Measurements from ENCODE around the gene TREML2. TPM values are rescaled to one million over a fixed set of nuclear protein-coding genes. Genes with fewer than 3 reads are reported as not detected.

TREML2 gene
- total and polyA plus RNA-seq, 3 donors from 2014 or later = 1.1 to 5.8 (median 1.8) TPM

DNA sequence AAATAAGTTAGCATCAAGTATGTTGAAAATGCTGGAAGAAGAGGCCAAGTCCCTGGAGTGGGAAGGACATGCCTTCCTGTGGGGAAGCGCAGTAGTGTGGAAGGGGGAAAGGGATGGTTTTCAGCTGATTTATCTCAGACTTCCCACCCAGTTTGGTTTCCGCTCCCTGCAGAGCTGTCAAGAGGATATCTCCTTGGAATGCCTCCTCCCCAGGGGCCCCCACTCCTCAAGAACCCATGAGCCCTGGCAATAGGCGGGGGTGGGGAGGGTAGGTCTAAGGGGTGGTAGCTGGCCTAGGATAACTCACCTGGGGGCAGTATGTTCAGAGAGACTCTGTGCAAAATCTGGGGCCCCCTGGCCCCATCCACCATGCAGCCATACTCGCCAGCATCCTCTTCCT lies 47.5 kb downstream of the TREML2 start:
- H3K36me3 ChIP-seq (ENCODE audit: low read depth, missing control alignments) = no peaks in the 10 kb centered on the region
- TF ChIP-seq POLR2A (IDR thresholded peaks at IDR 0.05) (no peak), CTCF (IDR thresholded peaks at IDR 0.05) (no peak)
- no peaks in the 10 kb centered on the region for H3K9me3 ChIP-seq
- H3K27me3 ChIP-seq = no peaks in the 10 kb centered on the region
- H3K4me1 ChIP-seq = no peaks in the 10 kb centered on the region
- H3K27ac ChIP-seq = no peak overlapping the region
- WGBS, 2 donors = 87 to 92% methylated on average over 2 to 4 of the region's 4 CpGs
- no peak overlapping the region for H3K4me3 ChIP-seq
- intact Hi-C loops (cut with DNase I; ENCODE audit: low total_unique reads) = no loop called here
- DNase-seq = no peak

DNA sequence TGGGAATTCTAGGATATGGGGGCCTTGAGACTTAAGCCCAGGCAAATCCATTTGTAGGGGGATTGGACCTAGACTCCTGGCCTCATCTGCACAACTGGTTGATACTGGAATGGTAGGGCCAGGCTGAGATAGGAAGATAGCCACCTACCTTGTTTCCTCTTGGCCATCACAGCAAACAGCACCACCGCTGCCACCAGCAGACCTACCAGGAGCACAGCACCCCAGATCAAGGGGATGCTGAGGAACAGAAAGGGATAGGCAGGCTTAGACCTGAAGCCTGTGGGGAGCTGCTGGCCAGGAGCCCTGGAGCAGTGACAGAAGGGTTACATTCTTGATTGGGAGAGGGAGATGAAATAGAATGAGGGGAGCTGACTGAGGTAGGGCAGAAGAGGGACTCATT lies 50.3 kb downstream of the TREML2 start:
- Histone ChIP-seq H3K27me3 (no peaks in the 10 kb centered on the region), H3K27ac (no peak overlapping the region), H3K9me3 (no peaks in the 10 kb centered on the region), H3K4me3 (no peak overlapping the region), H3K36me3 (ENCODE audit: low read depth, missing control alignments) (no peaks in the 10 kb centered on the region), H3K4me1 (no peaks in the 10 kb centered on the region)
- WGBS, 2 donors = 92 to 100% methylated on average over 1 of the region's 1 CpG
- intact Hi-C loops (cut with DNase I; ENCODE audit: low total_unique reads) = no loop called here
- no peak for TF ChIP-seq POLR2A (IDR thresholded peaks at IDR 0.05)
- no peak for TF ChIP-seq CTCF (IDR thresholded peaks at IDR 0.05)
- no peak for DNase-seq

GRCh38 chr6:41147917-41148316 lies 53.0 kb downstream of the TREML2 start:
- H3K27ac ChIP-seq = no peak overlapping the region
- 88 to 97% methylated on average over 1 of the region's 1 CpG for WGBS, 2 donors
- H3K4me1 ChIP-seq = no peaks in the 10 kb centered on the region
- no peaks in the 10 kb centered on the region for H3K36me3 ChIP-seq (ENCODE audit: low read depth, missing control alignments)
- no peaks in the 10 kb centered on the region for H3K9me3 ChIP-seq
- no peaks in the 10 kb centered on the region for H3K27me3 ChIP-seq
- intact Hi-C loops (cut with DNase I; ENCODE audit: low total_unique reads) = no loop called here
- no peak overlapping the region for H3K4me3 ChIP-seq
- DNase-seq = no peak
- no peak for TF ChIP-seq POLR2A (IDR thresholded peaks at IDR 0.05)
- TF ChIP-seq CTCF (IDR thresholded peaks at IDR 0.05) = no peak

Small RNA genes lying within 50 kb of the gene (small RNA-seq; reads per million reads assigned to genes)
- gene AL391903.2 (0 reads per million in 2 donors), gene RNA5SP207 (0.55 to 0.57 reads per million in 2 donors)

Other genes starting within 250 kb of the TREML2 start
- 1 to 10 TPM; 2.0 to 3.2 TPM for gene UNC5CL, start 161.9 kb downstream of the TREML2 start, total RNA-seq
- gene UNC5CL, start 161.9 kb downstream of the TREML2 start, polyA plus RNA-seq (ENCODE audit: insufficient read depth, low read depth, low replicate concordance) = 3.1 TPM
- gene TSPO2, start 158.7 kb downstream of the TREML2 start, total RNA-seq = not detected
- not detected for gene TSPO2, start 158.7 kb downstream of the TREML2 start, polyA plus RNA-seq (ENCODE audit: insufficient read depth, low read depth, low replicate concordance)
- 1 to 10 TPM in 1 of 2 donors, under 1 TPM in 1; 0.87 to 1.2 TPM for gene APOBEC2, start 147.9 kb downstream of the TREML2 start, total RNA-seq
- 8.5 TPM for gene APOBEC2, start 147.9 kb downstream of the TREML2 start, polyA plus RNA-seq (ENCODE audit: insufficient read depth, low read depth, low replicate concordance)
- 10 to 100 TPM; 47.6 to 55.8 TPM for gene OARD1, start 128.8 kb downstream of the TREML2 start, total RNA-seq
- gene OARD1, start 128.8 kb downstream of the TREML2 start, polyA plus RNA-seq (ENCODE audit: insufficient read depth, low read depth, low replicate concordance) = 90.8 TPM
- gene NFYA, start 128.2 kb downstream of the TREML2 start, total RNA-seq = 10 to 100 TPM; 70.6 to 82.0 TPM
- gene NFYA, start 128.2 kb downstream of the TREML2 start, polyA plus RNA-seq (ENCODE audit: insufficient read depth, low read depth, low replicate concordance) = 87.7 TPM
- gene TREML1, start 46.8 kb downstream of the TREML2 start, total RNA-seq = not detected
- gene TREML1, start 46.8 kb downstream of the TREML2 start, polyA plus RNA-seq (ENCODE audit: insufficient read depth, low read depth, low replicate concordance) = not detected
- 1 to 10 TPM in 1 of 2 donors, under 1 TPM in 1; 0.63 to 2.2 TPM for gene TREM2, start 38.0 kb downstream of the TREML2 start, total RNA-seq
- 2.8 TPM for gene TREM2, start 38.0 kb downstream of the TREML2 start, polyA plus RNA-seq (ENCODE audit: insufficient read depth, low read depth, low replicate concordance)
- gene TREML4, start 27.2 kb upstream of the TREML2 start, total RNA-seq = not detected
- not detected for gene TREML4, start 27.2 kb upstream of the TREML2 start, polyA plus RNA-seq (ENCODE audit: insufficient read depth, low read depth, low replicate concordance)
- under 1 TPM; 0.16 to 0.93 TPM for gene TREM1, start 85.5 kb upstream of the TREML2 start, total RNA-seq
- gene TREM1, start 85.5 kb upstream of the TREML2 start, polyA plus RNA-seq (ENCODE audit: insufficient read depth, low read depth, low replicate concordance) = 1.4 TPM
- not detected for gene NCR2, start 134.5 kb upstream of the TREML2 start, total RNA-seq
- not detected for gene NCR2, start 134.5 kb upstream of the TREML2 start, polyA plus RNA-seq (ENCODE audit: insufficient read depth, low read depth, low replicate concordance)